IPS-15b (cell line): ENCODE data around the gene CRIM1.

ENCODE experiments used
- H3K27me3 ChIP-seq: one replicate; pipeline ENCODE4 v1.6.1; 2013; ENCODE audit warnings: low read length; ENCODE audit not compliant: control insufficient read depth, insufficient read depth
- H3K36me3 ChIP-seq: one replicate; pipeline ENCODE4 v1.6.1; 2013; ENCODE audit warnings: low read length; ENCODE audit not compliant: control insufficient read depth, insufficient read depth
- H3K4me1 ChIP-seq: one replicate; pipeline ENCODE4 v1.6.1; 2013; ENCODE audit warnings: mild to moderate bottlenecking, low read length; ENCODE audit not compliant: control insufficient read depth, insufficient read depth
- H3K4me3 ChIP-seq: one replicate; pipeline ENCODE4 v1.5.1; 2013; ENCODE audit warnings: low read depth, low read length
- H3K9ac ChIP-seq: one replicate; pipeline ENCODE4 v1.6.1; 2013; ENCODE audit warnings: low read depth, mild to moderate bottlenecking, low read length
- H3K9me3 ChIP-seq: one replicate; pipeline ENCODE4 v1.6.1; 2013; ENCODE audit warnings: mild to moderate bottlenecking, low read length; ENCODE audit not compliant: control insufficient read depth, insufficient read depth

The CRIM1 gene

GRCh38 chr2:36559221-36559942 lies 203.8 kb downstream of the CRIM1 start:
- H3K27me3 ChIP-seq, result no peaks in the 10 kb centered on the region
- peaks cover 11% of the 10 kb centered on the region for H3K4me1 ChIP-seq
- H3K9me3 ChIP-seq, result no peaks in the 10 kb centered on the region
- H3K36me3 ChIP-seq, result no peaks in the 10 kb centered on the region
- no peak overlapping the region for H3K9ac ChIP-seq
- H3K4me3 ChIP-seq, result no peak overlapping the region

GRCh38 chr2:36560726-36561125 lies 205.1 kb downstream of the CRIM1 start:
- H3K36me3 ChIP-seq, result no peaks in the 10 kb centered on the region

GRCh38 chr2:36561237-36561944 lies 205.8 kb downstream of the CRIM1 start:
- H3K9ac ChIP-seq, result no peak overlapping the region
- no peak overlapping the region for H3K4me3 ChIP-seq
- no peaks in the 10 kb centered on the region for H3K27me3 ChIP-seq
- H3K36me3 ChIP-seq, result no peaks in the 10 kb centered on the region
- H3K4me1 ChIP-seq, result peaks cover 11% of the 10 kb centered on the region
- H3K9me3 ChIP-seq, result no peaks in the 10 kb centered on the region

More at GRCh38 chr2:36560726-36561125, 205.1 kb downstream of the CRIM1 start:
- Histone ChIP-seq H3K27me3 (no peaks in the 10 kb centered on the region), H3K4me1 (peaks cover 11% of the 10 kb centered on the region), H3K9me3 (no peaks in the 10 kb centered on the region), H3K4me3 (no peak overlapping the region), H3K9ac (no peak overlapping the region)

GRCh38 chr2:36562240-36562639 lies 206.7 kb downstream of the CRIM1 start:
- Histone ChIP-seq H3K36me3 (no peaks in the 10 kb centered on the region), H3K27me3 (no peaks in the 10 kb centered on the region), H3K4me1 (peaks cover 11% of the 10 kb centered on the region), H3K9ac (no peak overlapping the region), H3K4me3 (no peak overlapping the region), H3K9me3 (no peaks in the 10 kb centered on the region)

GRCh38 chr2:36562973-36563532 lies 207.5 kb downstream of the CRIM1 start:
- no peak overlapping the region for H3K4me3 ChIP-seq
- no peaks in the 10 kb centered on the region for H3K9me3 ChIP-seq
- H3K9ac ChIP-seq, result no peak overlapping the region
- H3K27me3 ChIP-seq, result no peaks in the 10 kb centered on the region
- peaks cover 12% of the 10 kb centered on the region for H3K4me1 ChIP-seq
- H3K36me3 ChIP-seq, result no peaks in the 10 kb centered on the region

- no peak overlapping the region for H3K9ac ChIP-seq
- no peak overlapping the region for H3K4me3 ChIP-seq
- H3K36me3 ChIP-seq, result no peaks in the 10 kb centered on the region
- no peaks in the 10 kb centered on the region for H3K9me3 ChIP-seq
- no peaks in the 10 kb centered on the region for H3K27me3 ChIP-seq
- peaks cover 13% of the 10 kb centered on the region for H3K4me1 ChIP-seq
Measured at GRCh38 chr2:36564377-36564930, 208.9 kb downstream of the CRIM1 start.

- Histone ChIP-seq H3K9ac (no peak overlapping the region), H3K27me3 (no peaks in the 10 kb centered on the region), H3K4me1 (peaks cover 8% of the 10 kb centered on the region), H3K36me3 (no peaks in the 10 kb centered on the region), H3K9me3 (no peaks in the 10 kb centered on the region), H3K4me3 (no peak overlapping the region)
Measured at GRCh38 chr2:36565712-36566111, 210.1 kb downstream of the CRIM1 start.

- H3K27me3 ChIP-seq, result no peaks in the 10 kb centered on the region
- H3K36me3 ChIP-seq, result no peaks in the 10 kb centered on the region
- H3K9ac ChIP-seq, result no peak overlapping the region
- no peak overlapping the region for H3K4me3 ChIP-seq
- H3K9me3 ChIP-seq, result no peaks in the 10 kb centered on the region
- peaks cover 4% of the 10 kb centered on the region for H3K4me1 ChIP-seq
Measured at GRCh38 chr2:36566887-36567286, 211.3 kb downstream of the CRIM1 start.

- no peaks in the 10 kb centered on the region for H3K9me3 ChIP-seq
- no peaks in the 10 kb centered on the region for H3K36me3 ChIP-seq
- no peak overlapping the region for H3K9ac ChIP-seq
- H3K4me3 ChIP-seq, result no peak overlapping the region
- H3K27me3 ChIP-seq, result no peaks in the 10 kb centered on the region
- H3K4me1 ChIP-seq, result peaks cover 6% of the 10 kb centered on the region
Measured at GRCh38 chr2:36567711-36568408, 212.3 kb downstream of the CRIM1 start.

GRCh38 chr2:36568516-36569246 lies 213.1 kb downstream of the CRIM1 start:
- Histone ChIP-seq H3K27me3 (no peaks in the 10 kb centered on the region), H3K36me3 (no peaks in the 10 kb centered on the region), H3K9me3 (no peaks in the 10 kb centered on the region), H3K4me1 (peaks cover 6% of the 10 kb centered on the region), H3K4me3 (no peak overlapping the region), H3K9ac (no peak overlapping the region)

- no peak overlapping the region for H3K4me3 ChIP-seq
- H3K9ac ChIP-seq, result no peak overlapping the region
- no peaks in the 10 kb centered on the region for H3K36me3 ChIP-seq
- H3K4me1 ChIP-seq, result peaks cover 6% of the 10 kb centered on the region
- no peaks in the 10 kb centered on the region for H3K27me3 ChIP-seq
- no peaks in the 10 kb centered on the region for H3K9me3 ChIP-seq
Measured at GRCh38 chr2:36569267-36569856, 213.8 kb downstream of the CRIM1 start.
